HuH-7.5 (cell line): ENCODE measurements around the gene ARL15.
A peak's percentile ranks its signal among the peaks of the same experiment; 100 is the strongest.
"Not testable (repeated sequence)": the region's sequence is repeated elsewhere in the genome, so short reads cannot be mapped to it uniquely, and the experiment has no call there.

Experiments used
- DNase-seq: peaks from one replicate; pipeline ENCODE4 v3.0.0; 2011; ENCODE audit warnings: low spot score

The ARL15 gene

DNA sequence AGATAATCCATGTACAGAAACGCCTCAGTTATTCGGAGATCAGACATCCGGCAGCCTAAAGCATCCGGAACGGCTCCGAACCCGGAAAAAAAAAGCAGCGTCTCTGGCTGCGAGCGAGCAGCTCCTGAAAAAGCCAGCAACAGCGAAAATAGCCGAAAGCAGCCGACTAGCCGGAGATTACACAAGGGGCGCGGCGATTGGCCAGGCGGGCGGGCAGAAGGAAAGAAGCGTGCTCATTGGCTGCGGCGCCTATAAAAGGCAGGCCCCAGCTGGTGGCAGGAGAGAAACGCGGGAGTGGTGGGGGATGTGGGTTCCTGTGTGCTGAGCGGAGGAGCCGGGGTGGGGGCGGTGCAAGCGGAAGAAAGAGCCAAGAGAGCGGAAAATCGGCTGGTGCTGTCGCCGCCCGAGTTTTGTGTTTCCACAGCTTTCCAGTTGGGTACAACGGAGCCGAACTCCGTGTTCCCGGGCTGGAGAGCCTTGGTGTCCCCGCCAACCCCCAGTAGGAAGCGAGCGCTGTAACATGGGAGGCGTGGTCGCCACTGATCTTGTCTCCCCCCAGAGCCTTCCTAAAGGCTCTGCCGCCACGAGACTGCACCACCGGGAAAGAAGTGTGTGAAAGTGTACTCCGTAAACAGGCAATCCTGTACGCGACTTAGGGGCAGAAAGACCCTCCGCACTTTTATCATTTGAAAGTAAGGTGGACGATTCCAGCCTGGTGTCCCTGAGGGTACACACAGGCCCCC lies at the start of gene ARL15:
Gene ARL15, minus strand, starts transcription at position 141 of the 743 bp plus-strand sequence.
- peak; percentile 86 for DNase-seq

GRCh38 chr5:54360089-54360488 lies 49.7 kb upstream of the ARL15 start:
- no peak for DNase-seq

DNA sequence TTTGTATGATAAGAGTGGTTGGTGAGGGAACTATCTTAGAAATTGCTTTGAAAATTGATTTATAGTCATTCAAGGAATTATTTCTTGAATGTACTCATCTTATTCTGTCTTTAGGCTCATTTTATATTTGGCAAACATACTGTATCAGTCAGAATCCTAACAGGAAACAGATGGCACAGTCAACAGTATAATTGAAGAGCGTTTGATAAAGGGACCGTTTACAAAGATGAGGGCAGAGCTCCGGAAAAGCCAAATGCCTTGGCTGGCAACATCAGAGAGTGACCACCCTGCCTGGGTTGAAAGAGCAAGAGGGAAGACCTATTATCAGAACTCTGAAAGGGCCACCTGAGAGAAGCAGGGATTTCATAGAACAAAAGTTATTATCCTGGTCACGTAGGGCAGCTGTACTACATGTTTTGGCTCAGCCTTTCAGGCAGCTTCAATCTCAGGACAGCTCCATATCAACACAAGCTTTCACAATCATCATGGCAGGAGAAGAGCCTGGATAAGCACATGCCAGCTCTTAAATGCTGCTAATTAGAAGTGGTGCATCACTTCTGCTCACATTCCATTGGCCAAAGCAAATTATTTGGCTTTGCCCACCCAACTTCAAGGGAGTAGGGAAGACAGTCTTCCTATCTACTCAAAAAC lies 47.2 kb upstream of the ARL15 start:
- DNase-seq: no peak

DNA sequence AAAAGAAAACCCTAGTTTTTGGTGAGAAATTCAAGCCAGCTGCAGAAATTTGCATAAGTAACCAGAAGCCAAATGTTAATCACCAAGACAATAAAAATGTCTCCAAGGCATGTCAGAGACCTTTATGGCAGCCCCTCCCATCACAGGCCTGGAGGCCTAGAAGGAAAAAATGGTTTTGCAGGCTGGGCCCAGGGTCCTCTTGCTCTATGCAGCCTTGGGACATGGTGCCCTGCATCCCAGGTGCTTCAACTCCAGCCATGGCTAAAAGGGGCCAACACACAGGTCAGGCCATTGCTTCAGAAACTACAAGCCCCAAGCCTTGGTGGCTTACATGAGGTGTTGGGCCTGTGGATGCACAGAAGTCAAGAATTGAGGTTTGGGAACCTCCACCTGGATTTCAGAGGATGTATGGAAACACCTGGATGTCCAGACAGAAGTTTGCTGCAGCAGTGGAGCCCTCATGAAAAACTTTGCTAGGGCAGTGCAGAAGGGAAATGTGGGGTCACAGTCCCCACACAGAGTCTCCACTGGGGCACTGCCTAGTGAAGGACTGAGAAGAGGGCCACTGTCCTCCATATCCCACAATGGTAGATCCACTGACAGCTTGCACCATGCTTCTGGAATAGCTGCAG lies 43.7 kb upstream of the ARL15 start:
- DNase-seq: not testable (repeated sequence)

DNA sequence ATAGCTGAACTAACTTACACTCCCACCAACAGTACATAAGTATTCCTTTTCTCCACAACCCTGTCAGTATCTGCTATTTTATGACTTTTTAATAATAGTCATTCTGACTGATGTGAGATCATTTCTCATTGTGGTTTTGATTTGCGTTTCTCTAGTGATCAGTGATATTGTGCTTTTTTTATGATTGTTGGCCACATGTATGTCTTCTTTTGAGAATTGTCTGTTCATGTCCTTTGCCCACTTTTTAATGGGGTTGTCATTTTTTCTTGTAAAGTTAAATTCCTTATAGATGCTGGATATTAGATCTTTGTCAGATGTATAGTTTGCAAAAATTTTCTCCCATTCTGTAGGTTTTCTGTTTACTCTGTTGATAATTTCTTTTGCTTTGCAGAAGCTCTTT lies 42.2 kb upstream of the ARL15 start:
- not testable (repeated sequence) for DNase-seq

GRCh38 chr5:54347221-54347865 lies 37.0 kb upstream of the ARL15 start:
- DNase-seq: no peak

DNA sequence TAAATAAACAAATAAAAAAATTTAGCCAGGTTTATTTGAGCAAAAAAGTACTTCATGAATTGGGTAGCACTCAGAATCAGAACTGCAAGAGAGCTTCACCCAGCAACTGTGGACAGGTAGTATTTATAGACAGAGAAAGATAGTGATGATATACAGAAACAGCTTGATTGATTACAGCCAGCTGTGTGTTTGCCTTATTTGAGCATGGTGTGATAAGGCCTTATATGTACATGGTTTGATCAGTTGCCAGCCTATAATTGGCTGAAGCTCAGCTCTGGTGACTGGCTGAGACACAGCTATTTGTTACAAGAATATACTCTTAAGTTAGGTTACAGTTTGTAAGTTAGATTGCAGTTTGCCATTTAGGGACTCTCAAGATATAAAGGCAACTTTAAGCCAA lies 34.3 kb upstream of the ARL15 start:
- DNase-seq: no peak

DNA sequence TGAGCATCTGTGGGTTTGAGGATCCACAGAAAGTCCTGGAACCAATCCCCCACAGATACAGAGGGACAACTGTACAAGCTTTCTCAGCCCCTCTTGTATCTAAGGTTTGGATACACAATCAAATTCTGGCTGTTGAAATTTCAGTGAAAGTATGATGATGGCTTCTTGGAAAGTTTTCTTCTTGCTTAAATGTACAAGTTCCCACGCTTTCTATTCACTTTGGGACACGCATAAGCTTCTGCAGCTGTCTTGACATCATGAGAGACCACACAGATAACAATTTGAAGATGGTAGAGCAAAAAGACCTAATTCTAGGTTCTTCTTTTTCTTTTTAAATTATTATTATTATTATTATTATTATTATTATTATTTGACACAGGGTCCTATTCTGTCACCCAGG lies 31.6 kb upstream of the ARL15 start:
- no peak for DNase-seq

- DNase-seq: no peak
These were observed 27.1 kb upstream of the ARL15 start for GRCh38 chr5:54337523-54337922.

- no peak for DNase-seq
These were observed 22.3 kb upstream of the ARL15 start for GRCh38 chr5:54332720-54333119.

DNA sequence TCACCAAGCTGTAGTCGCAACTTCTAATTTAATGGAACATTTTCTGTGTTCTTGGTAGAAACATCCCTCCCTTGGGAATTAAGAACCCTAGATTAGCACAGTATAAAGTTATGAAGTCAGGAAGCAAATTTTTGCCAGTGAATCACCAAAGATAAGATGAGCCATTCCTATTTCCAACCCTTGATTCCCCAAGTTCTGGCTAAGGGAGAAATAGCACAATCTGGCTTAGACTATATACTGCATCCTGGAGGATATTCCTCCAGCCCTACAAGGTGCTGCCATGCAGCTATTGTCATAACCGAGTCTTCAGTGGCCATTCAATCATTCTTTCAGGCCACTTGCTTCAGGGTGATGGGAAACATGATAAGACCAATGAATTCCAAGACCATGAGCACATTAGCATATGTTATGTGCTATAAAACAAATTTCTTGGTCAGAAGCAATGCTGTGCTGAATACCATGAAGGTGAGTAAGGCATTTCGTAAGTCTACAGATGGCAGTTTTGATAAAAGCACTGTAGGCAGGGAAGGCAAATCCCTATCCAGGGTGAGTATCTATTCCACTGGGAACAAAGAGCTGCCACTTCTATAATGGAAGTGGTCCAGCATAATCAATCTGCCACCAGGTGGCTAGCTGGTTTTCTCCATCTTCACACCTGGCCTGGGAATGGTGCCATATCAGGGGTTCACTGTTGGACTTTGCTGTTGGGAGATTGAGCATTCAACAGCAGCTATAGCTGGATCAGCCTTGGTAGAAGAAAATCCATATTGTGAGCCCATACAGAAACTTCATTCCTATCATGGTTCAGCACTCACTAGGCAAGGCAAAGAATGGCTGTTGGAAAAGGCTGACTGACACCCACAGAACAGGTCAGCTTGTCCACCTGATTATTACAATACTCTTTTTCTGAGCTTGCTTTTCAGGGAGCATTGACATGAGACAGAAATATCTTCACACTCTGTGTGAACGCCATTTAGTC lies 19.6 kb upstream of the ARL15 start:
- DNase-seq: no peak

DNA sequence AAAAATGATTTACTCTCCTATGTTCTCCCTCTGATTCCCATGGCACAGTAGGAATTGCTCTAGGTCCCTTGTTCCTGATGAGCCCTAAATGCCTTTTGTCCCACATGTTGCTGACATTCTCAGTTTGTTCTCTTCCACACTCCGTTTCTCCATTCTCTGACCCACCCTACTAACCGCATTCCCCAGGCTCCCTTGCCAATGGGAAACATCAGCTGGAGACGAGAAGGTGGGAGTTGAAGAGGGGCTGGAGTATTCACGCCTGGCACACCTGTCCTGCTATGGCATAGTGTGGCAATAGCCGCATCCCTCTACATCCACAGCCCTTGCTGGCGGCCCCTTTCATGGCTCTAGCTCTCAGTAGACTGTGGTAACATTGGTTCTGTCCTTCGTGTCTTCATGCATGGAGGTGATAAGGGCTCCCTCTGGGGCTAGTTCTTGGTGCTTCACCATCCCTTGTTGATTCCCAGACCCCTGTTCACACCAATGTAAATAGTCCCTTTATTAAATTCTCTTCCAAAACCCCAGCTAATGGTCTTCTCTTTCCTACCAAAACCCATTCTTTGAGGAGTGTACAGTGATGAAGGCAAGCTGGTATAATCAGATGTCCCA lies 16.4 kb upstream of the ARL15 start:
- no peak for DNase-seq

DNA sequence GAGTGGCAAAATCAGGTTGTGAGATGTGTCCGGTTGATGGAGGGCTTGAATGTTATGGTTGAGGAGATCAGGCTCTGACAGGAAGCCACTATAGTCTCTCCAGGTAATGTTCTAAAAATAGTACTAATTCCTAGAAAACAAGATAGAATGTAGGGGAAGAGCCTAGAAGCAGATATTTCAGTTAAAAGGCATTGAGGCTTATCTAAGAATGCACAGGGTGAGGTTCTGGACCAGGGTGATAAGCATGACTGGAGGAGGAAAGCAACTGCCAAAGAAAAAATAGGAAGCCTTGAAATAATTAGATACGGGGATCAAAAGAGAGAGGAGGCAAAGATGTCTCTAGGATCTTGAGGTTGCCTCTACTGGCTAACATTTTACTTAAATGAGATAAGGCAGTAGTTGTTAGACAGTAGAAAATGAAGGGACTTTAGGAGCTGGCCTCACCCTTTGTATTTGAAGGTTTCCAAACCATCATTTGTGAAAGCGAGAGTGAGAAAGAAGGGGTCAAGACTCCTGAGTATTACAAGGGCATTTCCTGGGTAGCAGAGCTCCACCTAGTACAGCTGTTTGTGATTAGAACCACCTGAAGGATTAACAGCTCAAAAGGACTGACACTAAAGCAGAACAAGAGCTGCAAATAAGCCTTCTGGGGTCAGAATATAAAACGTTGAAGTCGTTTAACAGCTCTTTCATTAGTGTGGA lies 15.4 kb upstream of the ARL15 start:
- no peak for DNase-seq

GRCh38 chr5:54325272-54325609 lies 14.9 kb upstream of the ARL15 start:
- DNase-seq: no peak

GRCh38 chr5:54324651-54325271 lies 14.4 kb upstream of the ARL15 start:
- no peak for DNase-seq

- no peak for DNase-seq
These were observed 13.1 kb upstream of the ARL15 start for GRCh38 chr5:54323495-54323894.

GRCh38 chr5:54320256-54320655 lies 9.9 kb upstream of the ARL15 start:
- no peak for DNase-seq

DNA sequence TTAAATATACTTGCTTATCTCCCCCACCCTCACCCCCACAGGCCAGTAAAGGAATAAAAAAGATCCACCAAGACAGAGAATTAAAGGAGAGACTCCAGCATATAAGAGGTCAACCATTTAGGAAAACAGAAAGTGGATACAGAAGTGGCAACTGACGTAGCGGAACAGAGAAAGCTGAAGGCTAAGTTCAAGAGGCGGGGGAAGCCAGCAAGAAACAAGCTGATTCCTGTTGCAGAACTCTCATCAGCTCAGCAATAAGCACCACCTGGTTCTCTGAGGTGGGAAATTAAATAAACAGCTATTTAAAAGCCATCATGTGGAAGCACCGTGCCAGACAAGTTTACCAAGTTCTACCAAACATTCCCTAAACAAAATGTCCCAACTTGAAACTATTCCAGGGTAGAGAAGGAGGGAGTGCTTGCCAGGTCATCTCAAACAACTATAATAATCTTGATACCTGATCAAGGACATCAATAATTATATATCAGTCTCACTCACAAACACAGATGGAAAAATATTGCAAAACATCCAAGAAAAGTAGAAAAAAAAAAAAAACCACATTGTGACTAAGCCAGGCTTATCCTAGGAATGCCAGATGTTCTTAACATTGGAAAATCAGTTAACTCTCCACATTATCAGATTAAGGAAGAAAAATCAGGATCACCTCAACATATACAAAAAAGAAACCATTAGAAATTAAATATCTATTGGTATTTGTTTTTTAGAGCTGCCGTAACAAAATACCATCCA lies 7.3 kb upstream of the ARL15 start:
- DNase-seq: no peak

DNA sequence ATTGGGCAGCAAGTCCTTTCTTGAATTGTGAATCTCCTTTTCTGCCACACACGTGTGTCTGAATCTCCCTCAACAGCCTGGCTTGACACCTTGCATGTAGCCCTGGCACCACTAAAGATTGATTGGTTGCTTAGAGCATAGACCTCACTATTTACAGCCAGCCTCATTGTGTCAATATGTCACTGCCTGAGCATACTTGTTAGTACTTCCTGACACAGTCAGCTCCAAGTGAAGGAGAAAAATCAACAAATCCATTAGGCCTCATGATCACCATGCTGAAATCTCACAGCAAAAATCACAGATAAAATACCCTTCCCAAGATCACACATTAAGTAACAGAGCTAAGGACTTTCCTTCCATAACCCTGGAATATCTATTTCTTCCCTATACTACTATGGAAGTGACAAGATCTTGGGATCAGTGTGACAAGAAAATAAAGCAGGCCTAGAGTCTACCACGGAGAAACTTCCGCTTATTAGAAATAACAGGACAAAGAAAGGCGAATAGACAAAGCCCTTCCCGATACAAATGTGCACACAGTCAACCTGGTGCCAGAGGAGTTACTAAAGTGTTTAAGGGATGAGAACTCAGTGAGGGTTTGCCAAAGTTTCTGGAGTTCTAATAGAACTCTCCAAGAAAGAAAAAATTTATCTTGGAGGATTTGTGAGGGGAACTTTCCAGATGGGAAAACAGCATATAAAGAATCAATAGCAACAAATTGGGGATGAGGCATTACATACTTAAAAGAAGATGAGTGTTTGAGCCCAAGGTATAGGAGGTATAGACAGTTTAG lies 5.6 kb upstream of the ARL15 start:
- peak; percentile 23 for DNase-seq
